Hepatic stellate cell (primary cell): ENCODE data around the gene SLC2A5.
A peak's percentile ranks its signal among the peaks of the same experiment; 100 is the strongest.
"Not testable (repeated sequence)": the region's sequence is repeated elsewhere in the genome, so short reads cannot be mapped to it uniquely, and the experiment has no call there.

Source experiments
- DNase-seq: peaks from one replicate; pipeline ENCODE4 v3.0.0; 2011; ENCODE audit warnings: low spot score

SLC2A5 gene, protein sequence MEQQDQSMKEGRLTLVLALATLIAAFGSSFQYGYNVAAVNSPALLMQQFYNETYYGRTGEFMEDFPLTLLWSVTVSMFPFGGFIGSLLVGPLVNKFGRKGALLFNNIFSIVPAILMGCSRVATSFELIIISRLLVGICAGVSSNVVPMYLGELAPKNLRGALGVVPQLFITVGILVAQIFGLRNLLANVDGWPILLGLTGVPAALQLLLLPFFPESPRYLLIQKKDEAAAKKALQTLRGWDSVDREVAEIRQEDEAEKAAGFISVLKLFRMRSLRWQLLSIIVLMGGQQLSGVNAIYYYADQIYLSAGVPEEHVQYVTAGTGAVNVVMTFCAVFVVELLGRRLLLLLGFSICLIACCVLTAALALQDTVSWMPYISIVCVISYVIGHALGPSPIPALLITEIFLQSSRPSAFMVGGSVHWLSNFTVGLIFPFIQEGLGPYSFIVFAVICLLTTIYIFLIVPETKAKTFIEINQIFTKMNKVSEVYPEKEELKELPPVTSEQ

DNA sequence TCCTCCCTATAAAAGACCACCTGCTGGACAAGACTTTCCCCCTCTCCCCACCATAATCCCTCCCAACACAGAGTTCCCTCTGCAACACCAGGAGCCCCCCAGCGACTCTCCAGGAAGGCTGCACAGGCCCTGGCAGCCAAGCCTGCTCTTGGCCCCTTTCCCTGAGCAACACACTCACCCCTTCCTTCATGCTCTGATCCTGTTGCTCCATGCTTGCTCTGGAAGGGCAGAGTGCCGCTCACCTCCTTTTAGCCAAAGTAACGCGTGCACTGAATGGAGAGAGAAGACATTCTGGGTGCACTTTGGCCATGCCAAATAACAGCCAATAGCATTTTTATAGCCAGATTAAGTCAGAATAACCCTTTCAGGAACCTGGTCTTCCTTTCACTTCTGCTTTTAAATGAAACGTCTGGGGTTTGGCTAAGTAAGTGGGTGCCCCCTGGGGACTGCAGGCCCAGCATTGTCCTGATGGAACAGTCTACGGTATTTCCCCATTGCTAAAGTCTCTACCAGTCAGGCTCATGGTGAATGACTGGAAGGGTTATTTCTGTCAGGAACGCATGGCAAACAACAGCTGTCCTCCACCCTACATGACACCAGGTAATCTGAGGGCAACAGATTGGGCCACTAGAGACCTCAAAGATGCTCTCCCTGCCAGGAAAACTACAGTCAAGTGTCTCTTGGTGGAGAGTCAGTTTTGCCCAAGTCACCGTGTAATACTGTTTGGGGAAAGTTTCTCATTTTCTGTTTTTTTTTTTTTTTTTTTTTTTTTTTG, at the start of gene SLC2A5:
SLC2A5 (minus strand) TSS at position 310 of the 775 bp plus-strand sequence; CDS start at position 211, 99 bp downstream.
- DNase-seq = no peak

DNA sequence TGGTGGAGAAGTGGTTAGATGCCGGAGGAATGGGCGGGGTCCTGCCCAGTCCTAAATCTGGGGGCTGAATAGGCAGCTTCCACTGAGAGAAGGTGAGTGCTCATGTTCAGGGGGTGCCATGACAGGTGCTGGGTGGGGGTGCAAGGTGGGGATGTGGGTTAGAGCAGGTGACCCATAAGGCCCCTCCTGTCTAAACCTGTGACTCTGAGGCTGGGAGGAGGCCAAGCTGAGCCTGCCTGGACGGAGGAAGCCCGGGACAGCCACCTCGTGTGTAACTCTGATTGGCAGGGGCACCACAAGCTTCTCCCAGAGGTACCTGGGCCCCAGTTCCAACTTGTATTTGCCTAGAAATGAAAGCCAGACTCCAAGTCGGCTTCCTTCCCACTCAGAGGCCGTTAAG, 48.8 kb upstream of the SLC2A5 start:
- DNase-seq = no peak

DNA sequence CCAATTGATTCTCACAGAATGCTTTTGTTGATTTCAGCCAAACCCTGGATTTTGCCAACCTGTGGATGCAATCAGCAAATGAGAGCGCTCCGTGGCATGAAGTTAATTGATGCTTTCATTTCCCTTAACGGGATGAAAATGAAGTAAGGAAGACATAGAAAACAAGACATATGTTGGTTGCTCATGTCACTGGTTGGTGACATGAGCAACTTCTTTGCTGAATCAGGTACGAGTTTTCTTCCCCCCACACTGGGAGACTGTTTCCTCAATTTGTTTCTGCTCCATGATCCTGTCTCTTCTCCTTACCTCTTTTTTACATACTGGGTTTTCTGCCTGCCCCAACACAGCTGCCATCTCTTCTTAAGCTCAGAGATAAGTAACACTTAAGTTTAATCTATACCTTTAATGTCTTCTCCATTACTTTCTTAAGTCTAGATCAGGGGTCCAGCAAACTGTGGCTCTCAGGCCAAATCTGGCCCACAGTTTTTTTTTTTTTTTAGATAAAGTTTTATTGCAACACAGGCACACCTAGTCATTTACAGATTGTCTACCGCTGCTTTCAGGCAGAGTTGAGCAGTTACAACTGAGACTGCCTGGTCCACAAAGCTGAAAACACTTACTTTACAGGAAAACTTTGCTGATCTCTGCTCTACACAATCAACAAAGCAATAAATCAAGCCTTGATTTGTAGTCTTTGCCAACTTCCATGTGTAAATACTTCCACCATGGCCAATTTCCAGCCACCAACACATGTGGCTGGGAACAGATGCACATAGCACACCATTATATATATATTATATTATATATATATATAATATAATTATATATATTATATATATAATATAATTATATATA, 46.1 kb upstream of the SLC2A5 start:
- no peak for DNase-seq

DNA sequence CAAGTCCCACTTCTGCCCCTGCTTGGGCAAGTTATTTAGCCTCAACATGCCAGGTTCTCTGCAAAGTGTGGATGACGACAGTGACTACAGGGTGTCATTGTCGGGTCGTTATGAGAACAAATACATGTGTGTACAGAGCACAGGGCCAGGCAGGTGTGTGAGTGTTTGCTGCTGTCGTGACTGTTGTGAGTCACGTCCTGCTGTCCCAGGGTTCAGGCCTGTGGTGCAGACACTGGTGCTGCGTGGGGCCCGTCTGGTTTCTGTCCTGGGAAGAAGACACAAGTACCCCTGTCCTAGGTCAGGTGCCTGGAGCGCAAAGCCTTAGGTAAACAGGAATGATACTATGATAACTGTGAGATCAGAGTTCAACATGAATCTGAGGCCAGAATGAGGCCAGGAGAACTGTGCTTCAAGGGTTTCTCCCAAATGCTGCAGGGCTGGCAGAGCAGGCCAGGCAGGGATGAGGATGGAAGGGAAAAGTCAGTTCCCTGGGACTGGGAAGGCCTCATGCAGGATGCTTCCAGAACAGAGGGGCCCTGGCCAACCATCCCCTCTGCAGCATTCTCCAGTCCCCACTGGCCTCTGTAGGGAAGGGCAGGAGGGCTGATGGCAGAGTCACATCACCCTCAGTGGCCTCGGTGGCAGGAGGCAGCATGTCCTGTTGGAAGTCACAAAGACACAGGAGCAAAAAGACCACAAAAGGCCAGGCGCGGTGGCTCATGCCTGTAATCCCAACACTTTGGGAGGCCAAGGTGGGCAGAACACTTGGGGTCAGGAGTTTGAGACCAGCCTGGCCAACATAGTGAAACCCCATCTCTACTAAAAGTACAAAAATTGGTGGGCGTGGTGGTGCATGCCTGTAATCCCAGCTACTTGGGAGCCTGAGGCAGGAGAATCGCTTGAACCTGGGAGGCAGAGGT, 43.8 kb upstream of the SLC2A5 start:
- DNase-seq = no peak

DNA sequence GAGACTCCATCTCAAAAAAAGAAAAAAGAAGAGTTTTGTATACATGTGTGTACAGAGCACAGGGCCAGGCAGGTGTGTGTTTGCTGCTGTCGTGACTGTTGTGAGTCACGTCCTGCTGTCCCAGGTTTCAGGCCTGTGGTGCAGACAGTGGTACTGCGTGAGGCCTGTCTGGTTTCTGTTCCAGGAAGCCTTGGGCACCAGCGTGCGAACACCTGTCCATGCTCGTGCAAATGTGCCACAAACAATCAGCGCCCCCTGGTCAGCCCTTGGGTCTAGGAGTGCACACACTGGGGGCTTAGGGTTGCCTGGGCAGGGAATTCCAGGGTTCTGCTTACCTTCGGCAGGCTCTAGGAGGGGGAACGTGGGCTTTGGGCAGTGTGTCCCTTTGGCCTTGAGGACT, 42.5 kb upstream of the SLC2A5 start:
- DNase-seq = no peak

DNA sequence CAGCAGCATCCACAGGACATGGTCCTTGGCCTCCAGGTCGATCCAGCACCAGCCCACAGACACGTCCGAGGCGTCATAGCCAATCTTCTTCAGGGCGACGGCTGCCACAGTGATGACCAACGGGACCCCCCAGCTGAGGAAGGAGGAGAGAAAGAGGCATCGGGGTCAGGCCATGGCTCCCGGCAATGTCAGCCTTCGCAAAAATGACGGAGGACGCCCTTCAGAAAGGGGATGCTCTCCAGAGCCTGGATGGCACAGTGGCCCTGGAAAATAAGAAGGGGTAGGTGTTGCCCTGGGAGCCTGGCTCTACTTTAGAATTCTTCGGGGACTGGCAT, 41.9 kb upstream of the SLC2A5 start:
- DNase-seq = no peak

DNA sequence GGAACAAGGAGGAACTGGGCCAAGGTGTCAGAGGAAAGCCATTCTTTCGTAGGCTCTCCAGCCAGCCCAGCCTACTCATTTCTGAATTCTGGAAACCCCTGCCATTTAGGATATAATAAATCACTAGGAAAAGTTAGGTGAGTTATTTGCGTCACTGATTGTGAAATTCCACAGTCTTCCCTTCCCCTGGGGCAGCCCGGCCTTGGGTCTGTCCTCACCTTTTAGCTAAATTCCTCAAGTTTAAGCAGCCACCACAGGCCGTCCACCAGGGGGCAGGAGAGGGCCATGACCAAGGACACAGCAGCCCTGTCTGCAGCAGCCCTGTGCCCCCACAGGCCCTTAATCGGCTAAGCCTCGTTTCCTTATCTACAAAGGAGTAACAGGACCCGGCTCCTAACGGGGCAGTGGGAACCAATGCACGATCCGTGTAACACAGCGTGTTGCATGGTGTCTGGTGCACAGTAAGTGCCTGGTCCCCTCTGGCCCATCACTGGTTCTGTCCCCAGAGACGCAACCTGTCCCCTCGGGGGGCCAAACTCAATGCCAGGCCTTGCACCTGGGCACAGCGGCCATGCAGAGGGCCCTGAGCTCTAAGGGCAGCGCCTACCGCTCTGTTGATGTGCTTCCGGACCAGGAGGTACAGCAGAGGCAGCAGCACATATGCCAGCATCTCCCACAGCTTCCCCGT, 41.4 kb upstream of the SLC2A5 start:
- peak; percentile 85 for DNase-seq

DNA sequence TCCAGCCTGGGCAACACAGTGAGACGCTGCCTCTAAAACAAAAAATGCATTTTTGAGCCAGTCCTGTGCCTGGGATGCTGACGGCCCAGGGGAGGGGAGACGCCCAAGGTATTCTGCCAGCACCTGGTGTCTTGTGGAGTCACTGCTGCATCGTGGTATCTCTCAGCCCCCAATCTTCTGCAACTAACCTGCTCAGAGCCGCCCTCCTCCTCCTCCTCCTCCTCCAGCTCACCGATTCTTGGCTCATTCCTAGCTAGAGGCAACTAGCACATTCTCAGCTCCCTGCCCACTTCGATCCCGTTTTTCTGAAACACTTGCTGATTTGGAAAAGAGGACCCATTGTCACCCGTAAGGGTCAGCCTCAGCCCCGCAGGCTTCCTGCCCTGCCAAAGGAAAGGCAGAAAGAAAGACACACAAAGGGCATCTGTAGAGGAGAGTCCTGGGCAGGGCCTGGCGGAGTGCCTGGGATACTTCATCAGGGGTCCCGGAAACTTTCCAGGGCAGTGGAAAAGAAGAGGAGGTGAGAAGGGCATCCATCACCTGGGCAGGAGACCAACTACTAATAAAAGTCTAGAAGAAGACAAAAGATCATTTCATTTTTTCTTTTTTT, 38.7 kb upstream of the SLC2A5 start:
- DNase-seq = no peak

DNA sequence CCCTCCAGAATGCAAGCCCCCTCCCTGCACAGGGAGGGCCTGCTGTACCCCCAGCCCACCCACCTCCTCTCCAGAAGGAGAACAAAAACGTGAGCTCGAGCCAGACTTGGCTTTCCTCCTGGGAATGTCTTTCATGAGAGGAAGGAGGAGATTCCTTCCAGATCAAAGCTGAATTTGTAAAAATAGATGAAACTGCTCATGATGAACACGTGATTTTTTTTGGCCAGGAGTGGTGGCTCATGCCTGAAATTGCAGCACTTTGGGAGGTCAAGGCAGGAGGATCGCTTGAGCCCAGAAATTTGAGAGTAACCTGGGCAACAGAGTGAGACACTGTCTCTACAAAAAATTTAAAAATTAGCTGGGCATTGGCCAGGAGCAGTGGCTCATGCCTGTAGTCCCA, 37.7 kb upstream of the SLC2A5 start:
- no peak for DNase-seq

DNA sequence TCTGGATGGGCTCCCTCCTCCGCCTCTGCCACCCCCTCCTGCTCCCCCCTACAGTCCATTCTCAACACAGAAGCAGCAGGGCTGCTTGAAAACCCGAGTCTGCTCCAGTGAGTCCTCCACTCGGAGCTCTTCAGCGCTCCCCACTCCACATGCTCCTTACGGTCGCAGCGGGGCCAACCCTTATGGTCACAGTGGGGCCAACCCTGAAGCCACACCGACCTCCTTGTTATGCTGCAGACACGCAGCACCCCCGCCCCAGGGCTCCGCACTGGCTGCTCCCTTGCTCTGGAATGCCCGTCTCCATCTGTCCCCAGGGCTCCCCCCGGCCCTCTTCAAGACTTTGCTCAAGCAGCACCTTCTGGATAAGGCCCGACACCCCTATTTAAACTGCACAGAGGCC, 36.9 kb upstream of the SLC2A5 start:
- no peak for DNase-seq

DNA sequence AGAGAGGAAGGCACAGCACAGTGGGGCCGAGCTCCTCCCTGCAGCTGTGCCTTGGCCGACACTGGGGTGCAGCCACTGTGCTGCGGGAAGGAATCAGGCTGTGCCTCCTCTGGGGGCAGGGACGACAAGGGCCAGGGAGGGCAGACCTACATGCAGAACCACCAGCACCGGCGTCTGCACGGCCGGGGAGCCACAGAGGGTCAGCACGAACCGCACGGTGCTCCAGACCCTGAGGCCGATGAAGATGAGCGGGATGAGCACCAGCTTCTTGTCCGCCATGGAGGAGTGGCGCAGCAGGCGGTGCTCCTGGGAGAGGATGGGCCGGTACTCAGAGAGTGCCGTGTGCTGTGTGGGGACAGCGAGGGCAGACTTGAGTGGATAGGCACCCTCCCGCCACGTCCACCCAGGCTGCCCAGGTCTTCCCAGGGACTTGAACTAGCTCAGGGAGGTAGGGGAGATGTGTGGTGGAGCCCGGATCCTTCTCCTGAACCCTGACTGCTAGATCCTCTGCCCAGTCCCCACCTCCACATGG, 36.0 kb upstream of the SLC2A5 start:
- no peak for DNase-seq

DNA sequence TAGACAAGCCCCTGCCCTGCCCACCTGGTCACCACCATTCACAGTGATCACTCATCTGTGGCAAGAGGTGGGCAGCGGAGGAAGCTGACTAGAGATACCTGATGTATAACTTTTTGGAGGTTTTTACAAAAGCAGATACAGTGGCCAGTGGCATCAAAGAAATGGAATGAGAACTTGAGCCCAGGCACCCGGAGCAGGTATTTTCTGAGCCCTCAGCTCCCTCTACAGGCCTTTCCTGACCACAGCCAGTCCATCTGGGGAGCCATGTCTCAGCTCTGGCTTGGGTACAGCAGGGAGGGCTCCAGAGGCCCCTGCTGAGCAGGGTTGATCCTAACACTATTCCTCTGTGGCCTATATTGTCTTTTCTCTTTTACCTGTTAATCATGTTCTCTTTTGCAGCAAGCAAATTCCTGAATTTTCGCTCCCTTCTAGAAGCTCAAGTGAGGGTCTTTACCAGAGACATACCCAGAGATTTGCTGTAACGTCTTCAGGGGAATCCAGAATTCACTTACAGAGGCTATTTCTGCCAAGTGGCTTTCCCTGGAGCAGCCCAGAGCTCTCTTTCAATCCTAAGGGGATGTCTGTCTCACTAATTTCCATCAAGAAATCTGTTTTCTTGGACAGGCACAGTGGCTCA, 32.2 kb upstream of the SLC2A5 start:
- peak; percentile 76 for DNase-seq

DNA sequence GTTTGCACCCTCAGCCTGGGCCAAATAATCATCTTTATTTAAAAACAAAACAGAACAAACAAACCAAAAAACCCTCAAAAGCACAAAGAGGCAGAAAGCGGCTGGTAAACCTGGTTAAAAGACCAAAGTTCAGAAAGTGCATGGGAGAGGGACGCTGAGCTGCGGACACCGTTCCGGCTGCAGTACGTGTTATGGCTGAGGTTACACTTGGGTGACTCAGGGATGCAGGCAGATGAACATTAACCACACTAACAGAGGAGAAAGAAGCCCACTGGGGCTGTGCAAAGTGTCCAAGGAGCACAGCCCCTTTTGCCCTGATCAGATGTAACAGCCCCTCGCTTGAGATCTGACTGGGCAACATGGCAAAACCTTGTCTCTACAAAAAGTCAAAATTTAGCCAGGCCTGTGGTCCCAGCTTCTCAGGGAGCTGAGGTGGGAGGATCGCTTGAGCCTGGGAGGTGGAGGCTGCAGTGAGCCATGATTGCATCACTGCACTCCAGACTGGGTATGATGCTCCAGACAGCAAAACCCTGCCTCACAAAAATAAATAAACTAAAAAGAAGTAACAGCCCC, 31.1 kb upstream of the SLC2A5 start:
- DNase-seq = peak; percentile 66

DNA sequence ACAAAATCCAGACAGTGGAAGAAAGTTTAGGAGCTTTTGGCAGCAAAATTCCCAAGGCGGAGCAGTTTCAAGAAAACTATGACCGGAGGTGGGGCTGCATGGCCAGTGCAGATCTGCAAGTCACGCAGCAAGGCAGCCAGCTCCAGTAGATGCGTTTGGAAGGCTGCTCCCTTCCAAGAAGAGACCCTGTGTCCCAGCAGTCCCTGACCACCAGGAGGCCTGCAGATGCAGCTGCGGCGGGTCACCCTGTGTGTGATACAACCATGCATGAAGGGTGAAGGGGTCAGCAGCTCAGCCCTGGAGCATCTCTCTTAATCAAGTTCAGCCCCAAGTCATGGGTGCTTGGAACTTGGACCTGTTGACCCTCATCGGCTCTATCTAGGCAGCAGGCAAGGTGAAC, 30.1 kb upstream of the SLC2A5 start:
- DNase-seq = no peak

DNA sequence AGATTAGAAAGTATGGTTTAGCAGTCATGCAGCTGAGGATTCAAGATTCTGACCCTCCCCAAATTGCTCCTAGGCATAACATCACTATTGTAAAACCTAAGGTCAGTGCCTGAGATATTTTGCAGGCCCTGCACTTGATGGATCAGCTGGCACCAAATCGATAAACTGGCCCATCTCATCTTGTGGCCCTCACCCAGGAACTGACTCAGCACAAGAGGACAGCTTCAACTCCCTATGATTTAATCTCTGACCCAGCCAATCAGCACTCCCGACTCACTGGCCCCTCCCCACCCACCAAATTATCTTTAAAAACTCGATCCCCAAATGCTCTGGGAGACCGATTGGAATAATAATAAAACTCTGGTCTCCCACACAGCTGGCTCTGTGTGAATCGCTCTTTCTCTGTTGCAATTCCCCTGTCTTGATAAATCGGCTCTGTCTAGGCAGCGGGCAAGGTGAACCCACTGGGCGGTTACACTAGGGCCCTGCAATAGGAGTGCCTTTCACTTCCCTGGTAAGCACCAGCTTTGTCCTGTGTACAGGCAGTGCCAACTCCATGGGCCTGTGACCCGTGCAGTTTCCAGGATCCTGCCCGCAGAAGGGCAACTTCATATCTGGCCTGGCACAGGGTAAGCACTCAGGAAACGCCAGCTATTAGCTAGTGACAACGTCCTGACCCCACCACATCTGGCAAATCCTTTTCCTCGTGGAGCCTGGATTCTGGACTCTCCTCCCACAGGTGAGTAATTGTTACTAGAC, 28.7 kb upstream of the SLC2A5 start:
- DNase-seq = no peak

DNA sequence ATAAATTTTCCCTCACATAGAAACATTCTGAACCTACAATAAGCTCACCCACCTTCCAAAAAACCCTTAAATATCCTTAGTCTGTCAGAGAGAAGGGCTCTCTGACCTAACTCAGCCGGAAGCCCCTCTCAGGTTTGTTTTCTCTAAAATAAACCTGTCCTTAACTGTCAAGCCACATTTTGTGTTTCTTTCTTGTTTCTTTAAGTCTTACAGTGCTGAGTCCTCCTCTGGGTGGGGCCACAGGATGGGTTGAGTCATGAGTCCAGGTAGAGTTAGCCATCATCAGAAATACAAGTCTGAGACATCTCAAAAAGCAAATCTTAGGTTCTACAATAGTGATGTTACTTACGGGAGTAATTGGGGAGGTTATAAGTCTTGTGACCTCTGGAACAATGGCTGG, 26.4 kb upstream of the SLC2A5 start:
- no peak for DNase-seq

DNA sequence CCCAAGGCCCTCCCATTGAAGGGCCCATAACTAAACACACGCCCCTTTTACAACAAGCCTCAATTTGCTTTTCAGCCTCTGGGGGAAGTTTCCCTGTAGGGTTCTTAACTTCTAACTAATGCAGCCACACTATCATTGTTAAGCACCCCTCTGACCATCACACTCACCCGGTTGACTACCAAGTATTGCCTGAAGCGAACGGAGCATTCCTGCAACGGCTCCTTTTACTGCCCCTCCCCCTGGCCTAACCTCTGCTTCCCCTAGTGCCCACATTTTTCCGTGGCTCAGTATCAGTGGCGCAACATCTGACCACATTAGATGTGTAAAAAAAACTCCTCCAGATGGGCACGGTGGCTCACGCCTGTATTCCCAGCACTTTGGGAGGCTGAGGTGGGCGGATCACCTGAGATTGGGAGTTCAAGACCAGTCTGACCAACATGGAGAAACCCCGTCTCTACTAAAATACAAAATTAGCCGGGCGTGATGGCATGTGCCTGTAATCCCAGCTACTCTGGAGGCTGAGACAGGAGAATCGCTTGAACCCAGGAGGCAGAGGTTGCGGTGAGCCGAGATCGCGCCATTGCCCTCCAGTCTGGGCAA, 24.7 kb upstream of the SLC2A5 start:
- not testable (repeated sequence) for DNase-seq

DNA sequence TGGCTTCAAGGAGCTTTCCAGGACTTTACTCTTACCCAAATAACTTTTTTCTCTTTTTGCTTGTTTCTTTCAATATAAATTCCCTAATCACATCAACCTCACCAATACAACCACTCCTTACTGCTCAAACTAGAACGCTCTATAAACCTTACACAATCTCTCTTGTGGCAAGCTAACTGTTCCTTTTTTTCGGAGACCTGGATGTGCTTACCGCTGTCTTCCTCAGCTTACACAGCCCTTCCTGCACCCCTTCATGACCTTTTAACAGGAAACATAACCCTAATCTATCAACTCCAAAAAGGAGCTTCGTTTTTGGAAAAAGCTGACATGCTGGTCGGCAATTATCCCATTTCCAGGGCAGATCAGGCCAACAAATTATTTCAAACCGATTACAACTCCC, 24.1 kb upstream of the SLC2A5 start:
- DNase-seq = no peak
